HL-60/S4 treated with phorbol 12-myristate 13-acetate at 8.2 ng/mL for 4 days and 3 days (cell line): ENCODE data around the gene SLC4A5.

Experiments used
- in situ Hi-C: fragments of 300-500 bp; cut with MboI; formaldehyde crosslinking; loops from 2 replicates; pipeline ENCODE4 v1.15.0; 2022; ENCODE audit warnings: low sequenced_read_pairs

The SLC4A5 gene

GRCh38 chr2:74343316-74343715 is at the start of gene SLC4A5:
Gene SLC4A5 (minus strand): TSS chr2:74343416. CDS start chr2:74315023, 28,393 bp downstream.
- in situ Hi-C loops = no loop called here

GRCh38 chr2:74392449-74392743 is 49.2 kb upstream of the SLC4A5 start:
- in situ Hi-C loops = no loop called here

- in situ Hi-C loops = no loop called here
Observed at GRCh38 chr2:74391580-74392448, 48.6 kb upstream of the SLC4A5 start.

- in situ Hi-C loops = no loop called here
Observed at GRCh38 chr2:74391209-74391579, 48.0 kb upstream of the SLC4A5 start.

- in situ Hi-C loops = no loop called here
Observed at GRCh38 chr2:74390606-74391005, 47.4 kb upstream of the SLC4A5 start.

GRCh38 chr2:74387346-74387745 is 44.1 kb upstream of the SLC4A5 start:
- in situ Hi-C loops = no loop called here

GRCh38 chr2:74385396-74385795 is 42.2 kb upstream of the SLC4A5 start:
- in situ Hi-C loops = no loop called here

GRCh38 chr2:74384051-74384450 is 40.8 kb upstream of the SLC4A5 start:
- in situ Hi-C loops = no loop called here

- in situ Hi-C loops = no loop called here
Observed at GRCh38 chr2:74383254-74383653, 40.0 kb upstream of the SLC4A5 start.

GRCh38 chr2:74381751-74382150 is 38.5 kb upstream of the SLC4A5 start:
- in situ Hi-C loops = no loop called here

GRCh38 chr2:74379851-74380789 is 36.9 kb upstream of the SLC4A5 start, which contains the start of gene DCTN1:
Gene DCTN1 (minus strand): TSS chr2:74380311. CDS start chr2:74380037, 274 bp downstream.
- in situ Hi-C loops = no loop called here

GRCh38 chr2:74378007-74378406 is 34.8 kb upstream of the SLC4A5 start:
- in situ Hi-C loops = no loop called here

- in situ Hi-C loops = no loop called here
Observed at GRCh38 chr2:74375838-74376237, 32.6 kb upstream of the SLC4A5 start.

- in situ Hi-C loops = no loop called here
Observed at GRCh38 chr2:74374509-74375205, 31.4 kb upstream of the SLC4A5 start.

- in situ Hi-C loops = no loop called here
Observed at GRCh38 chr2:74373985-74374384, 30.8 kb upstream of the SLC4A5 start.

GRCh38 chr2:74373221-74373676 is 30.0 kb upstream of the SLC4A5 start:
- in situ Hi-C loops = no loop called here

- in situ Hi-C loops = no loop called here
Observed at GRCh38 chr2:74372674-74373073, 29.5 kb upstream of the SLC4A5 start.

GRCh38 chr2:74371421-74371820 is 28.2 kb upstream of the SLC4A5 start:
- in situ Hi-C loops = no loop called here

- in situ Hi-C loops = no loop called here
Observed at GRCh38 chr2:74369976-74370375, 26.8 kb upstream of the SLC4A5 start.

GRCh38 chr2:74368499-74368898 is 25.3 kb upstream of the SLC4A5 start:
- in situ Hi-C loops = no loop called here

GRCh38 chr2:74367789-74368188 is 24.6 kb upstream of the SLC4A5 start:
- in situ Hi-C loops = no loop called here
